PC-9 (cell line): ENCODE results near the gene POF1B.

ENCODE experiments used
- CTCF ChIP-seq: fragments of 200-600 bp; sonication (generic); conservative IDR thresholded peaks from 2 replicates; pipeline ENCODE4 v1.6.1; 2017; ENCODE audit warnings: mixed run types, antibody characterized with exemption, mild to moderate bottlenecking, moderate library complexity
- EZH2 ChIP-seq: fragments of 200-600 bp; sonication (generic); IDR thresholded peaks from 2 replicates; pipeline ENCODE4 v1.8.0; 2017; ENCODE audit warnings: antibody characterized with exemption, low read depth

DNA sequence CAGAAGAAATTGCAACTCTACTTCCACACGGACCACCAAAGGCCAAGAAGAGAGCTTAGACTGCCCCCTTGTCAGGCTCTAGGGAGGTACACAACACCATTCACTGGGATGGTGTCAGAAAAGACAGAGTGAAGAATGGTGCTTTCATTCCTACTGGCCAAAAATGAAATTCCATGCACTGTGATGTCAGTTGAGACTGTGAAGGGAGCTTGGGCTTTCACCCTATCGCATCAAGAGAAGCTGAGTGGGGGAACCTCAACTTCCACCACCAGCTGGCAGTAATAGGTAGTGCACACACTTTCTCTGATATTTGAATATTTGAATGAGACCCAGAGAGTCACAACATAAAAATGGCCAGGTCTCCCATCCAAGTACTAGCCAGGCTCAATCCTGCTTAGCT, 69.7 kb downstream of the POF1B start:
- TF ChIP-seq CTCF, result no peak
- TF ChIP-seq EZH2, result no peak
